IMR-90 (cell line): ENCODE results near the gene ATP4A. TPM values are rescaled to one million over a fixed set of nuclear protein-coding genes. Genes with fewer than 3 reads are reported as not detected.

Source experiments
- ATAC-seq: fragments of 200-7000 bp; cut with Tn5 transposase; 2 replicates; pipeline ENCODE4 v1.9.1; 2020; ENCODE audit warnings: low read depth, mild to moderate bottlenecking, moderate library complexity
- BruUV-seq: library from RNA; stranded (reverse); fragments of 400-500 nt; replicated peaks from 2 replicates; lab custom pipeline; 2021; lab: Mats Ljungman, UMichigan
- CTCF ChIA-PET: fragments of 300-600 bp; formaldehyde crosslinking; extraction: SDS; loops from one replicate; lab custom pipeline; 2021; ENCODE audit warnings: antibody characterized with exemption; lab: Yijun Ruan, JAX
- POLR2A ChIA-PET: fragments of 300-600 bp; sonication (Branson Sonifier 250); formaldehyde crosslinking; loops from one replicate; lab custom pipeline; 2022; ENCODE audit warnings: antibody characterized with exemption; ENCODE audit not compliant: unreplicated experiment; lab: Charles Lee
- DNase-seq: peaks from one replicate; pipeline ENCODE4 v3.0.0; 2013
- H2AFZ ChIP-seq: replicated peaks from 2 replicates; pipeline ENCODE3; 2013; ENCODE audit warnings: low read length, mild to moderate bottlenecking; ENCODE audit not compliant: poor library complexity
- H2AK5ac ChIP-seq: 2 replicates; pipeline ENCODE4 v1.6.1; 2013; ENCODE audit warnings: low read depth, low read length, inconsistent platforms
- H2AK9ac ChIP-seq: replicated peaks from 2 replicates; pipeline ENCODE3; 2013; ENCODE audit warnings: mild to moderate bottlenecking, low read depth, low read length, moderate library complexity; ENCODE audit not compliant: poor library complexity
- H2BK120ac ChIP-seq: 2 replicates; pipeline ENCODE4 v1.6.1; 2013; ENCODE audit warnings: low read depth, low read length, inconsistent platforms
- H2BK15ac ChIP-seq: 3 replicates; pipeline ENCODE4 v1.6.1; 2013; ENCODE audit warnings: low read depth, low read length, inconsistent platforms
- H2BK20ac ChIP-seq: 2 replicates; pipeline ENCODE4 v1.6.1; 2013; ENCODE audit warnings: low read depth, mild to moderate bottlenecking, inconsistent platforms, low read length, moderate library complexity
- H2BK5ac ChIP-seq: 2 replicates; pipeline ENCODE4 v1.6.1; 2013; ENCODE audit warnings: mild to moderate bottlenecking, low read depth, low read length, inconsistent platforms; ENCODE audit not compliant: poor library complexity, severe bottlenecking
- H3K14ac ChIP-seq: replicated peaks from 2 replicates; pipeline ENCODE4 v1.6.1; 2013; ENCODE audit warnings: low read depth, low read length, inconsistent platforms
- H3K18ac ChIP-seq: 2 replicates; pipeline ENCODE4 v1.6.1; 2013; ENCODE audit warnings: low read depth, low read length, control low read depth
- H3K23ac ChIP-seq: 2 replicates; pipeline ENCODE4 v1.6.1; 2013; ENCODE audit warnings: low read depth, low read length, inconsistent platforms
- H3K27ac ChIP-seq: 2 replicates; pipeline ENCODE4 v1.5.1; 2013; ENCODE audit warnings: mild to moderate bottlenecking, control low read depth, low read length; ENCODE audit not compliant: insufficient read depth
- H3K27me3 ChIP-seq: 2 replicates; pipeline ENCODE4 v1.6.1; 2013; ENCODE audit warnings: low read length; ENCODE audit not compliant: control insufficient read depth, insufficient read depth
- H3K36me3 ChIP-seq: 2 replicates; pipeline ENCODE4 v1.6.1; 2013; ENCODE audit warnings: low read length, mixed read lengths; ENCODE audit not compliant: control insufficient read depth, insufficient read depth
- H3K4ac ChIP-seq: 2 replicates; pipeline ENCODE4 v1.6.1; 2013; ENCODE audit warnings: low read depth, low read length, inconsistent platforms
- H3K4me1 ChIP-seq: 2 replicates; pipeline ENCODE4 v1.6.1; 2013; ENCODE audit warnings: low read length, mixed read lengths; ENCODE audit not compliant: control insufficient read depth, insufficient read depth
- H3K4me2 ChIP-seq: 2 replicates; pipeline ENCODE4 v1.6.1; 2013; ENCODE audit warnings: low read depth, mild to moderate bottlenecking, control low read depth, low read length, moderate library complexity
- H3K4me3 ChIP-seq: 2 replicates; pipeline ENCODE4 v1.5.1; 2013; ENCODE audit warnings: low read depth, mild to moderate bottlenecking, control low read depth, low read length, moderate library complexity; ENCODE audit not compliant: insufficient read depth
- H3K56ac ChIP-seq: 2 replicates; pipeline ENCODE4 v1.6.1; 2013; ENCODE audit warnings: low read length, inconsistent platforms; ENCODE audit not compliant: insufficient read depth; ENCODE audit errors: extremely low read depth
- H3K79me1 ChIP-seq, 2 experiments: 2 replicates each; pipeline ENCODE4 v1.6.1; 2013; ENCODE audit warnings: low read length in 2 of 2, inconsistent platforms in 1 of 2, low read depth in 1 of 2
- H3K9ac ChIP-seq: 2 replicates; pipeline ENCODE4 v1.6.1; 2013; ENCODE audit warnings: low read depth, low read length, control low read depth
- H3K9me1 ChIP-seq: 2 replicates; pipeline ENCODE4 v1.6.1; 2013; ENCODE audit warnings: low read length, inconsistent platforms; ENCODE audit not compliant: insufficient read depth
- H3K9me3 ChIP-seq: 2 replicates; pipeline ENCODE4 v1.6.1; 2013; ENCODE audit warnings: low read length; ENCODE audit not compliant: control insufficient read depth, insufficient read depth
- H4K20me1 ChIP-seq: 2 replicates; pipeline ENCODE4 v1.6.1; 2013; ENCODE audit warnings: low read length, inconsistent platforms; ENCODE audit not compliant: insufficient read depth
- H4K5ac ChIP-seq: 2 replicates; pipeline ENCODE4 v1.6.1; 2013; ENCODE audit warnings: mild to moderate bottlenecking, low read depth, low read length, control low read depth
- H4K8ac ChIP-seq, 2 experiments: 2 replicates each; pipeline ENCODE4 v1.6.1; 2013; ENCODE audit warnings: low read depth in 2 of 2, low read length in 2 of 2, control low read depth in 1 of 2, inconsistent platforms in 1 of 2
- H4K91ac ChIP-seq: 2 replicates; pipeline ENCODE4 v1.6.1; 2013; ENCODE audit warnings: low read depth, low read length, inconsistent platforms; ENCODE audit not compliant: insufficient read depth
- CEBPB ChIP-seq: IDR thresholded peaks from 2 replicates; pipeline ENCODE4 v1.6.1; 2012; ENCODE audit warnings: low read depth, low read length, improper control_type of control experiment
- MAFK ChIP-seq: IDR thresholded peaks from 2 replicates; pipeline ENCODE4 v1.6.1; 2012; ENCODE audit warnings: low read depth, low read length, improper control_type of control experiment
- MAZ ChIP-seq: IDR thresholded peaks from 2 replicates; pipeline ENCODE4 v1.6.1; 2012; ENCODE audit warnings: low read depth, mild to moderate bottlenecking, low read length, improper control_type of control experiment, moderate library complexity, borderline replicate concordance
- WGBS, 2 experiments: methylation state at CpG; one replicate each; pipeline versions ENCODE4 v1.1.5 to v1.1.7; 2013; ENCODE audit warnings: missing lambda C conversion rate in 2 of 2; ENCODE audit not compliant: insufficient read length in 1 of 2; ENCODE audit errors: extremely low coverage in 2 of 2; 5-methylcytosine and 5-hydroxymethylcytosine counted together
- dilution Hi-C: fragments of 300-500 bp; cut with HindIII; formaldehyde crosslinking; loops from one replicate; pipeline ENCODE4 v1.14.3; 2018; ENCODE audit warnings: low sequenced_read_pairs; ENCODE audit not compliant: unreplicated experiment
- in situ Hi-C: fragments of 300-500 bp; cut with MboI; formaldehyde crosslinking; loops from 3 replicates; pipeline ENCODE4 v1.14.3; 2019; ENCODE audit warnings: low sequenced_read_pairs, inconsistent platforms, mixed read lengths
- intact Hi-C: fragments of 100-400 bp; cut with micrococcal nuclease; formaldehyde crosslinking; loops from 2 replicates; pipeline ENCODE4 v1.10.0; 2022
- polyA plus RNA-seq, 3 experiments: library from polyadenylated mRNA; depleted of rRNA; stranded (reverse); fragments of >200 nt; gene quantifications; 2 replicates each; pipeline ENCODE4 v1.2.3, GENCODE V29; 2012; ENCODE audit warnings: low replicate concordance in 1 of 3
- total RNA-seq: library from RNA; depleted of rRNA; stranded (reverse); fragments of >200 nt; gene quantifications from 2 replicates; pipeline ENCODE4 v1.2.3, GENCODE V29; 2012
- TF ChIP-seq, protein P1 (sequence below): fragments of 150-350 bp; IDR thresholded peaks from 2 replicates; pipeline ENCODE4 v1.6.1; 2016; ENCODE audit warnings: low read depth, mild to moderate bottlenecking, low read length, moderate library complexity, borderline replicate concordance

ATP4A gene
- total and polyA plus RNA-seq, 2 of the 4 experiments (the other 2 are of a cell fraction) = not detected

GRCh38 chr19:35553385-35554000, 10.0 kb downstream of the ATP4A start:
- TF ChIP-seq, protein P1, sequence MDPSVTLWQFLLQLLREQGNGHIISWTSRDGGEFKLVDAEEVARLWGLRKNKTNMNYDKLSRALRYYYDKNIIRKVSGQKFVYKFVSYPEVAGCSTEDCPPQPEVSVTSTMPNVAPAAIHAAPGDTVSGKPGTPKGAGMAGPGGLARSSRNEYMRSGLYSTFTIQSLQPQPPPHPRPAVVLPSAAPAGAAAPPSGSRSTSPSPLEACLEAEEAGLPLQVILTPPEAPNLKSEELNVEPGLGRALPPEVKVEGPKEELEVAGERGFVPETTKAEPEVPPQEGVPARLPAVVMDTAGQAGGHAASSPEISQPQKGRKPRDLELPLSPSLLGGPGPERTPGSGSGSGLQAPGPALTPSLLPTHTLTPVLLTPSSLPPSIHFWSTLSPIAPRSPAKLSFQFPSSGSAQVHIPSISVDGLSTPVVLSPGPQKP = no peak
- no peak for TF ChIP-seq CEBPB
- TF ChIP-seq MAZ = no peak
- no peak for TF ChIP-seq MAFK
- CTCF ChIA-PET = no interaction called here

More at GRCh38 chr19:35553385-35554000, 10.0 kb downstream of the ATP4A start:
- Histone ChIP-seq H3K27me3 (peaks cover 22% of the 10 kb centered on the region), H3K9me1 (0 out of 2 replicates have a peak, but pooled peaks cover 3% of the 10 kb centered on the region), H3K4me1 (no peaks in the 10 kb centered on the region), H3K14ac (no peak overlapping the region), H3K36me3 (peaks cover 2% of the 10 kb centered on the region; the same call in 1 of the 2 replicates), H3K18ac (no peak overlapping the region), H2BK120ac (no peak overlapping the region), H4K5ac (no peak overlapping the region), H3K23ac (no peak overlapping the region), H3K9me3 (no peaks in the 10 kb centered on the region), H2BK5ac (no peak overlapping the region), H2AFZ (no peak overlapping the region), H4K8ac (no peak overlapping the region), H3K27ac (no peak overlapping the region), H3K56ac (no peak overlapping the region), H3K4ac (no peak overlapping the region), H2BK15ac (no peak overlapping the region), H2AK9ac (no peak overlapping the region), H3K9ac (no peak overlapping the region), H2AK5ac (no peak overlapping the region), H4K20me1 (0 out of 2 replicates have a peak, but pooled peaks cover 7% of the 10 kb centered on the region), H2BK20ac (no peak overlapping the region), H3K79me1 (peaks cover 2 to 6% of the 10 kb centered on the region in 2 experiments; a peak in 2 of 4 replicates), H3K4me3 (no peak overlapping the region), H3K4me2 (no peak overlapping the region), H4K91ac (no peak overlapping the region)
- in situ Hi-C loops (no loop called here), intact Hi-C loops (no loop called here), dilution Hi-C loops (no loop called here)
- DNase-seq (no peak), ATAC-seq (no peak)
- POLR2A ChIA-PET = no interaction called here
- BruUV-seq = no TSS peak
- WGBS, 2 experiments = 60% methylated on average over 3 of the region's 14 CpGs; no CpG with 5 or more reads in 1 of the 2 experiments
